ENCODE data around the gene SH3BP4. TPM values are rescaled to one million over a fixed set of nuclear protein-coding genes. Genes with fewer than 3 reads are reported as not detected.

Gene SH3BP4
- total and polyA plus RNA-seq, 2 of the 8 experiments (the other 6 are each of a cell fraction or from before 2014, with no cell fraction given): 28.3 to 35.4 TPM

GRCh38 chr2:234949762-234950434, 1.9 kb upstream of the SH3BP4 start (continued):
- no peak for TF ChIP-seq CHD7 (IDR thresholded peaks at IDR 0.05; ENCODE audit: insufficient replicate concordance, low read length)
- no peak for TF ChIP-seq SP4 (IDR thresholded peaks at IDR 0.05; ENCODE audit: low read length)
- TF ChIP-seq SAP30 (IDR thresholded peaks at IDR 0.05; ENCODE audit: insufficient read depth, insufficient replicate concordance, low read length): no peak
- TF ChIP-seq GTF2F1 (IDR thresholded peaks at IDR 0.05; ENCODE audit: borderline replicate concordance, low read depth, low read length): no peak
- TF ChIP-seq BCL11A (IDR thresholded peaks at IDR 0.05; ENCODE audit: low read depth in 2 of 2, low read length in 2 of 2): no peak
